HUDEP-2 (cell line): ENCODE data around the gene GAL3ST2.
"Not testable (repeated sequence)": the region's sequence is repeated elsewhere in the genome, so short reads cannot be mapped to it uniquely, and the experiment has no call there.

Experiments
- DNase-seq, 76 experiments: peaks; one replicate each; lab custom pipeline; 2025; ENCODE audit not compliant: unreplicated experiment in 76 of 76; lab: John Stamatoyannopoulos, UW

The GAL3ST2 gene

GRCh38 chr2:241776336-241777169 lies at the start of gene GAL3ST2:
Gene GAL3ST2 (plus strand): TSS chr2:241776822. CDS start chr2:241776956, 134 bp downstream.
- no peak for DNase-seq

- no peak for DNase-seq
Measured at GRCh38 chr2:241728000-241728399, 48.6 kb upstream of the GAL3ST2 start.

- DNase-seq: no peak
Measured at GRCh38 chr2:241728627-241729026, 48.0 kb upstream of the GAL3ST2 start.

GRCh38 chr2:241729868-241730267 lies 46.8 kb upstream of the GAL3ST2 start:
- no peak for DNase-seq

GRCh38 chr2:241730671-241731293 lies 45.8 kb upstream of the GAL3ST2 start:
- DNase-seq: peak in 23 of 76 experiments; percentile 1 to 39 (median 16)

GRCh38 chr2:241732513-241733186 lies 44.0 kb upstream of the GAL3ST2 start:
- DNase-seq: peak in 46 of 76 experiments; percentile 0 to 72 (median 37)

GRCh38 chr2:241733391-241734207 lies 43.0 kb upstream of the GAL3ST2 start:
- DNase-seq: peak in 1 of 76 experiments; percentile 28

- no peak for DNase-seq
Measured at GRCh38 chr2:241734208-241734466, 42.5 kb upstream of the GAL3ST2 start.

GRCh38 chr2:241734467-241735208 lies 42.0 kb upstream of the GAL3ST2 start, which contains the start of gene D2HGDH:
Gene D2HGDH (plus strand): TSS chr2:241734630. CDS start chr2:241735225, 595 bp downstream.
- peak in 74 of 76 experiments; percentile 6 to 95 (median 82) for DNase-seq

GRCh38 chr2:241736111-241736510 lies 40.5 kb upstream of the GAL3ST2 start:
- no peak for DNase-seq

- DNase-seq: no peak
Measured at GRCh38 chr2:241738040-241738686, 38.5 kb upstream of the GAL3ST2 start.

GRCh38 chr2:241739177-241739576 lies 37.4 kb upstream of the GAL3ST2 start:
- DNase-seq: no peak

GRCh38 chr2:241739651-241740050 lies 37.0 kb upstream of the GAL3ST2 start:
- DNase-seq: no peak

- peak in 65 of 76 experiments; percentile 13 to 81 (median 37) for DNase-seq
Measured at GRCh38 chr2:241741016-241741415, 35.6 kb upstream of the GAL3ST2 start.

GRCh38 chr2:241742320-241742939 lies 34.2 kb upstream of the GAL3ST2 start:
- no peak for DNase-seq

- not testable (repeated sequence) for DNase-seq
Measured at GRCh38 chr2:241743008-241743407, 33.6 kb upstream of the GAL3ST2 start.

GRCh38 chr2:241743620-241744019 lies 33.0 kb upstream of the GAL3ST2 start:
- DNase-seq: no peak

GRCh38 chr2:241744028-241744754 lies 32.4 kb upstream of the GAL3ST2 start:
- DNase-seq: no peak
